ENCODE results near the gene RBBP6.

The RBBP6 gene

DNA sequence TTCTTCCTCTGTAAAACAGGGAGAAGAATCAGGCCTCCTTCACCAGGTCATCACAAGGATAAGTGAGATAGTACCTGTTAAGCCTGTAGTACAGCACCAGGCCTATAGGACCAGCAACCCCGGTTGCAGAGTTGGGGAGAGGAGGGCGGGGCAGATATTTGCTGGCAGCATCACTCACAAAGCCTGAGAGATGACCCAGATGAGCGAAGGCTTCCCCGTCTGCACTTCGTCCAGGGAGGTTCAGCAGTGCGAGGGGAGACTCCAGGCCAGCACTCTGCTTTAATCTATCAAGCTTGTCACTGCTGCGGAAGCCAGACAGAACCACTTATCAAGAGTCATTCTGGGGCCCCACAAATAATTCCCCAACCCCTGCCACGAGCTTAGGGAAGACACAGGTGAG is 15.8 kb upstream of the RBBP6 start:
- no peak for DNase-seq (ENCODE audit: low spot score)

GRCh38 chr16:24524855-24525677 is 14.3 kb upstream of the RBBP6 start:
- DNase-seq (ENCODE audit: low spot score): no peak

- no peak for DNase-seq (ENCODE audit: low spot score)
Measured at GRCh38 chr16:24525970-24526559, 13.3 kb upstream of the RBBP6 start.

DNA sequence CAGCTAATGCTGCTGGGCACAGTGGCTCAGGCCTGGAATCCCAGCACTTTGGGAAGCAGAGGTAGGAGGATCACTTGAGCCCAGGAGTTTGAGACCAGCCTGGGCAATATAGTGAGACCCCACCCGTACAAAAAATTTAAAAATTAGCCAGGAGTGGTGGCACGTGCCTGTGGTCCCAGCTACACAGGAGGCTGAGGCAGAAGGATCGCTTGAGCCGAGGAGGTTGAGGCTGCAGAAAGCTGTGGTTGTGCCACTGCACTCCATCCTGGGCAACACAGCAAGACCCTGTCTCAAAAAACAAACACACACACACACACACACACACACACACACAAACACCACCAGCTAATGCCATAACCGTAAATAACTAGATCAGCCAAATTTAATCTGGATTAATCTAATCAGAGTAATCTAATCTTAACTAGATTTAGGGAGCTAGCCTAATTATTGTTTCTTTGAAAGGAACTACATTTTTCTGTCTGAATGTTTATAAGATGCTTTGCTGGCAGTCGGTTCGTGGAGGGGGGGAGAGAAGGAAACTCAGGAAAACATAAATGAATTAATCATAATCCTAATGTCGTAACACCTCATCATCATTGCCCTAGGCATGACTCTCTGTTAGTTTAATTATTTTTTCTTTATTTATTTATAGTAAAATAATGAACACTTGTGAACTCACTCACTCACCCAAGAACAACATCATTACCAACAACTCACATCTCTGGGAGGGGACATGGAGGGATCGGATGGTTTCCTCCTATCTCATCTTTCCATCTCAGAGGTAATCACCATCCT is 12.5 kb upstream of the RBBP6 start:
- DNase-seq (ENCODE audit: low spot score): no peak

- DNase-seq (ENCODE audit: low spot score): no peak
Measured at GRCh38 chr16:24531166-24531565, 8.2 kb upstream of the RBBP6 start.

GRCh38 chr16:24534620-24535019 is 4.7 kb upstream of the RBBP6 start:
- DNase-seq (ENCODE audit: low spot score): no peak

GRCh38 chr16:24535827-24536226 is 3.5 kb upstream of the RBBP6 start:
- DNase-seq (ENCODE audit: low spot score): no peak

DNA sequence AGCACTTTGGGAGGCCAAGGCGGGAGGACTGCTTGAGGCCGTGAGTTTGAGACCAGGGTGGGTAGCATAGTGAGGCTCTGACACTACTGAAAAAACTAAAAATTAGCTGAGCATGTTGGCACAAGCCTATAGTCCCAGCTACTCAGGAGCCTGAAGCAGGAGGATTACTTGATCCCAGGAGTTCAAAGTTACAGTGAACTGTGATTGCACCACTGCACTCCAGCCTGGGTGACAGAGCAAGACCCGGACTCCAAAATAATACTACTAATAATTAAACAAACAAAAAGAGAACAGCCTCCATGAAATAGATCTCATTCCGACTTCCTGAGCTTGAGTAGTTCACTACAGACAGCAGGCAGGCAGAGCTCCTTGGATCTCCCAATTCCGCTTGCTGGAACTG is 2.7 kb upstream of the RBBP6 start:
- DNase-seq (ENCODE audit: low spot score): no peak

GRCh38 chr16:24537474-24538337 is 1.7 kb upstream of the RBBP6 start:
- DNase-seq (ENCODE audit: low spot score): no peak

- no peak for DNase-seq (ENCODE audit: low spot score)
Measured at GRCh38 chr16:24538756-24539294, 541 bp upstream of the RBBP6 start.

- peak; percentile 64 for DNase-seq (ENCODE audit: low spot score)
Measured at GRCh38 chr16:24539850-24540601, 660 bp downstream of the RBBP6 start.

DNA sequence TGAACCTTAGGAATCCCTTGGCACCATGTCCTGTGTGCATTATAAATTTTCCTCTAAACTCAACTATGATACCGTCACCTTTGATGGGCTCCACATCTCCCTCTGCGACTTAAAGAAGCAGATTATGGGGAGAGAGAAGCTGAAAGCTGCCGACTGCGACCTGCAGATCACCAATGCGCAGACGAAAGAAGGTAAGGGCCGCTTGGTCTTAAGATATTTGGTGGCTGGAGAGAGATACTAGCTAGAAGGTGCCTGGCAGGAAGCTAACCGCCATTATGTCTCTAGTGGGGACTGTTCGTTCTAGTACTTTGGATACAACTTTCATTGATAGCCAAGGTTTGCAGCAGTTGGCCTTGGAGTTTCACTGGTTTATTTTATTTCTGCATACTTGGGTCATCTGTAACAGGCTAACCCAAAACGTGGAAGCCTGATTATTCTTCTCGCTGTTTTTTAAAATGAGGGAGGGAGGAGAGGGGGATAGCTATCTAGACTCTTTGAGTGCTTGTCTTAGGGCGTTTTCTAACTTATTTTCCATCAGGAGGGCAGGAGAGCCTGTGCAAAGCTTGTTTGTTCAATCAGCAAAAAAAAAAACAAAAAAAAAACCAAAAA is 1.3 kb downstream of the RBBP6 start:
- peak; percentile 15 for DNase-seq (ENCODE audit: low spot score)

- DNase-seq (ENCODE audit: low spot score): no peak
Measured at GRCh38 chr16:24541233-24541933, 2.0 kb downstream of the RBBP6 start.

DNA sequence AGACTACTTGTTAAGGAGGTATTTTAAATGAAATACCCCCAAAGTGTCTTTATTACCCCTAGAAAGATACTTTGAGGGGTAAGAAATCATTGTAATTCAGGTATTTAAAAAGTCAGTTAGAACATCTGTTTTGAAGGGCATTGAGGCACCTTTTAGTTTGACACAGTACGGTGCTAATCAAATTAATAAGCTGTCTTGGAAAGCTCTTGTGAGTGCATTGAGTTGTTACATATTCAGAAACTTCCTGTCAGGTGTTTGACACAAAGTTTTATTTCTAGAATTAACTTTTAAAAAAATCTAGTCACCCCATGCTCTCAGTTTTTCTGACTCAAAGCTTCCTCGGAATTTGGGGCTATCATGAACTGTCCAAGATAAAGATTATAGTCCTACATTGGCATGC is 4.6 kb downstream of the RBBP6 start:
- no peak for DNase-seq (ENCODE audit: low spot score)

DNA sequence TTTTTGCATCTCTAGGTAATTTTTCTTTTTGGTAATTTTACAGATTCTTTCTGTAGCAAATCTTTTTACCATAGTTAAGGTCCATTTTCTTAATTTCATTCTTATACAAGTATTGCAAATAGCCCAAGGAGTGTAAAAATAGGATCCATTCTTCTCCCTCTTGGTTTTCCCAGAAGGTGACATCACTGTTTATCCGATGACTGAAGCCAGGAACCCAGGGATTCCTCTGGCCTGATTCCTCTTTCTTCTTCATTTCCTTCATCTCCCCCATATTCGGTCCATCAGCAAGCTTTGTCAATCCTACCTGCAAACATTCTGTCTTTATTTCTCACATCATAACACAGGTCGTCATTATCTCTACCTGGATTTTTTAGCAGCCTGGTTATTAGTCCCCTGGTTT is 5.3 kb downstream of the RBBP6 start:
- DNase-seq (ENCODE audit: low spot score): no peak

DNA sequence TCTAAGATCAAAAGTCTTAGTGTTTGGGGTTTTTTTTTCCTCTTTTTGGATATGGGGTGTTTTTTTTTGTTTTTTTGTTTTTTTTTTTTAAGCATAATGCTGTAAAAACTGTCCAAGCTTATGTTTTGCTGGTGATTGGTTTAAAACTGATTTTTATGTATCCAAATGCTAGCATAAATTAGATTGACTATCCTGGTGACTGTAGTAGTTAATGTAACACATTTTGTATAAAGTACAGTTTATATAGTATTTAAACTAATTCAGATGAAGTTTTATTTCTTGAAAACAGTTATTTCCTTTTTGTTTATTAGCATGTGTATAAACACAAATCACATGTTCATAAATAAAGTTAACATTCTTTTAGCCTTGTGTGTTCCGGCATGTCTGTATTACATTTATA is 10.9 kb downstream of the RBBP6 start:
- DNase-seq (ENCODE audit: low spot score): no peak

GRCh38 chr16:24552705-24553246 is 13.4 kb downstream of the RBBP6 start:
- DNase-seq (ENCODE audit: low spot score): no peak

GRCh38 chr16:24553983-24554382 is 14.6 kb downstream of the RBBP6 start:
- no peak for DNase-seq (ENCODE audit: low spot score)

- DNase-seq (ENCODE audit: low spot score): no peak
Measured at GRCh38 chr16:24555346-24555872, 16.0 kb downstream of the RBBP6 start.

Data from germinal center (tissue), 1 donor.